GM10266 (cell line): ENCODE measurements around the gene UBA1.

ENCODE experiments used
- DNase-seq: peaks from one replicate; pipeline ENCODE4 v3.0.0; 2012; ENCODE audit errors: extremely low spot score
- CTCF ChIP-seq: IDR thresholded peaks from 2 replicates; pipeline ENCODE4 v1.5.1; 2012; ENCODE audit warnings: mild to moderate bottlenecking, low read depth; ENCODE audit not compliant: control insufficient read depth, insufficient read depth; ENCODE audit errors: missing control alignments

UBA1 gene

DNA sequence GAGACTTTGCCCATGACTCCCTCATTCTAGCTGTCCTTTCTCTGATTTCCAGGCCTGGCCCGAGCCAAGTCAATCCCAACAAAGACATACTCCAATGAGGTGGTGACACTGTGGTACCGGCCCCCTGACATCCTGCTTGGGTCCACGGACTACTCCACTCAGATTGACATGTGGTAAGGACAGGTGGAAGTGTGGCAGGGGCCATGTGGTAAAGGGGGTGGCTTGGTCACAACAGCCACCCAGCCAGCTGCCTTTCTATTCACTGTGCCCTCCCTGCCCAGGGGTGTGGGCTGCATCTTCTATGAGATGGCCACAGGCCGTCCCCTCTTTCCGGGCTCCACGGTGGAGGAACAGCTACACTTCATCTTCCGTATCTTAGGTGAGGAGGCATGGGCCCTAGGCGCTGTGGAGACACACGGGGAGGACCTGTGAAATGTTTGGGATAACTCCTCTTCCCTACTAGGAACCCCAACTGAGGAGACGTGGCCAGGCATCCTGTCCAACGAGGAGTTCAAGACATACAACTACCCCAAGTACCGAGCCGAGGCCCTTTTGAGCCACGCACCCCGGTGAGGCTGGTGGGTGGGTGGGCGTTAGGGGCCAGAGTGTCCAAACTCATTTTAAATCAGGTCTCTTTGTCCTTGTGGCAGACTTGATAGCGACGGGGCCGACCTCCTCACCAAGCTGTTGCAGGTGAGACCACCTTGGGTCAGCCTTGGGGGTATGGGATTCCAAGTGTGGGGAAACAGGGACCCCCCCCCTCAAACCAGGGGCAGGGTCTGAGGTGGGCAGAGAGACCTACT is 33.1 kb downstream of the UBA1 start:
- no peak for TF ChIP-seq CTCF
- DNase-seq = no peak

DNA sequence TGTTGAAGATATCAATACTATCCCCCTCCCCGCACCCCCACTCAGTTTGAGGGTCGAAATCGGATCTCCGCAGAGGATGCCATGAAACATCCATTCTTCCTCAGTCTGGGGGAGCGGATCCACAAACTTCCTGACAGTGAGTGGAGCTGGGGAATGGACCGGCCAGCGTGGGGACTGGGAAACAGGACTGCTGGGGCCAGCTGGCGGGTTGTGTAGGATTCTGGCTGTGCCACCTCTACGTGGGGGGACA is 33.6 kb downstream of the UBA1 start:
- no peak for TF ChIP-seq CTCF
- no peak for DNase-seq

DNA sequence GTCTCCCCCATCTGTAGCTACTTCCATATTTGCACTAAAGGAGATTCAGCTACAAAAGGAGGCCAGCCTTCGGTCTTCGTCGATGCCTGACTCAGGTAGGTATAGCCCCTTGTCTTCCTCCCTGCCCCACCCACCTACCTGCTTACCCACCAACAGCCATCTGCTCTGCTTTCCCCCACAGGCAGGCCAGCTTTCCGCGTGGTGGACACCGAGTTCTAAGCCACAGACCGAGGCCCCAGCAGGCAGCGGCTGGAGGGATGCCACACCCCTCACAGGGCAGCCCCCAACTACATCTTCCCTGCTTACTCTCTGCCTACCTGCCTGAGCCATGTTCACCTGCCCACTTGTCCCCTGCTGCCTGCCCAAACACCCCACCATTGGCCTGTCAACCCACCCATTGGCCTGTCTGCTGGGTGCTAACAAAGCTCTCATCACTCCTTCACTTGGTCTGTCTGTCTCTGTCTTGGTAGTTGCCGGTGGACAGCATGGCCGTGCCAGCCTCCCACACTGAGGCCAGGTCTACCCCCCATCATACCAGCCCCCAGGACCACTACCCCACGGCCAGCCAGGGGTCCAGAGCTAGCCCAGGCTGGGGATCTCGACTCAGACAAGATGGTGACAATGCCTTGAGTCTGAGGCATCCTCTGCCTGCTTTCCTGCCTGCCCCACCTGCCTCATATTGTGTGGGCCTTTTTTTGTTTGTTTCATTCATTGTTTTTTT is 35.1 kb downstream of the UBA1 start:
- no peak for DNase-seq

DNA sequence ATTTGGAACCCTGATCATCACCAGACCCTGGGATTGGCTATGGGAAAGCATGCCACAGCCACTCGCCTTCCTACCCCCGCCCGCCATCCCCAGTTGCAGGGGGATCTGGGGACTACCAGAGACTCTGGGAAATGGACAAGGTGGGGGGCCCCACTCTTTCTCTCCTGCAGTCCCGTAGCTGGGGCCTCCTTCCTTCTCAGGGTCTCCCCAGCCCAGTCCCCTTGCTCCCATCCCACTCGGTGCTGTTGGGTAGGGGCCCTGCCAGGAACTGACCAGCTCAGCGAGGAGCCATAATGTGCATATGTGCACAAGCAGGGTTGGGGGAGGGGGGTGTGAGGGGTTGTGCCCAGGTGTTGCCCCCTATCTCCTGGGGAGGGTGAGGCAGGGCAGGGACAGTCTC is 35.8 kb downstream of the UBA1 start:
- DNase-seq = no peak
- TF ChIP-seq CTCF = no peak

More for the DNA sequence above, 35.1 kb downstream of the UBA1 start:
- no peak for TF ChIP-seq CTCF

DNA sequence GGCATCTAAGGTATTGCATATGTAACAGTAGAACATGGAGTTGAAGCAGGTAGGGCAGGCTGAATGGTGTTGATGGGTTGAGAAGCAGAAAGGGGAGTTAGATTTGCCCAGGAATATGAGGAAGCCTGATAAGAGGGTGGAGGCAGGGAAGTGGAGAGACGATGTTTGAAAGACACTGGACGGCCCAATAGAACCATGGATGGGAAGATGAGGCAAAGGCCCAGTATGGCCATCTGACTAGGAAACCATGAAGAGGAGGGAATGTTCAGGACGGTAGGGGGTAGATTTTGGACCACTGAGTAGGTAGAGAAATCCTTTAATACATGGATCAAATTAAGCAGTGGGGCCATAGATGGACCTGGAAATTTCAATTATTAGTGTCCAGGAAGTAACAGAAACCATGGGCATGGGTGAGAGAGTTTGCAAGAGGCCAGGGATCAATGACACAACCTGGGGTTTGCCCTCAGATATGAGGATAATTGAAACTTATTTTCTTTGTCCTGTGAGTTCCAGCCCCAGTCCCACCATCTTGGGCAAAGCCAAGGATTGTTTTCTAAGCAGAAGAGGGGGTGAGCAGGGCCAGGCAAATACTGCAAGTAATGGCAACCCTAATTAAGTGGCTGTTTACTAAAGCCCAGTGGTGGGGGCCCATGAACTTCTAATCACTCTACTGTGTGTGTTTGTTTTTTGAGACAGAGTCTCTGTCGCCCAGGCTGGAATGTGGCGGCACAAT is 36.7 kb downstream of the UBA1 start:
- no peak for TF ChIP-seq CTCF
- no peak for DNase-seq

DNA sequence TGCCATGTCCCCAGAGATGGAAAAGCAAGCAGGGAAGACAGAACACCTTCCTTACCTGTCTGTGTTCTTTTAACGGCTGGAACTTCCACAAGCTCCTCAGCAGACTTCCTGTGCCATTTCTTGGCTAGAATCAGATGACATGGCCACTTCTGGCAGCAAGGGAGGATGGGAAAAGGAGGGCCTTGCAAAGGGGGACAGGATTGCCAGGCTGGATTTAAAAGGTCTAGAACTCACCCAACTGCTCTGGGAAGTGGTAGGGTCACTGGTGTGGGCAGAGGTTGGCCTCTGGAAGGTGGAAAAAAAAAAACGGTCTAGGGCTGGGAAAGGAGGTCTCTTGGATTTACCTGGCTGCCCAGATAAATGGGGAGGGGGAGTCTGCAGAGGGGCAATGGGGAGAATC is 37.5 kb downstream of the UBA1 start:
- TF ChIP-seq CTCF = no peak
- no peak for DNase-seq
